Peyer's patch (tissue), 4 donors: ENCODE measurements around the gene PCBP3. TPM values are rescaled to one million over a fixed set of nuclear protein-coding genes. Genes with fewer than 3 reads are reported as not detected.
"Not testable (repeated sequence)": the region's sequence is repeated elsewhere in the genome, so short reads cannot be mapped to it uniquely, and the experiment has no call there.

ENCODE experiments used
- DNase-seq, 3 donors: peaks; one replicate each; pipeline ENCODE4 v3.0.0-alpha.2; 2017 to 2019
- H3K27ac ChIP-seq, 4 donors: fragments of 200-600 bp; sonication (generic); one replicate each; pipeline ENCODE4 v1.5.1; 2016 to 2019
- H3K27me3 ChIP-seq, 2 donors: fragments of 200-600 bp; sonication (generic); one replicate each; pipeline ENCODE4 v1.5.1; 2019
- H3K36me3 ChIP-seq, 3 donors: fragments of 200-600 bp; sonication (generic); one replicate each; pipeline ENCODE4 v1.5.1; 2016 to 2019
- H3K4me1 ChIP-seq, 4 donors: fragments of 200-600 bp; sonication (generic); one replicate each; pipeline ENCODE4 v1.5.1; 2016 to 2019
- H3K4me3 ChIP-seq, 4 donors: fragments of 200-600 bp; sonication (generic); 1 replicate in 3 of 4; 2 replicates in 1 of 4; pipeline ENCODE4 v1.5.1; 2016 to 2019; ENCODE audit warnings: mild to moderate bottlenecking in 1 of 4
- H3K9me3 ChIP-seq, 4 donors: fragments of 200-600 bp; sonication (generic); one replicate each; pipeline ENCODE4 v1.5.1; 2016 to 2019; ENCODE audit warnings: mild to moderate bottlenecking in 1 of 4
- POLR2A ChIP-seq, 2 donors: fragments of 450-650 bp; IDR thresholded peaks; one replicate each; pipeline ENCODE4 v1.5.1; 2017; ENCODE audit warnings: antibody characterized with exemption in 2 of 2, mild to moderate bottlenecking in 2 of 2, moderate library complexity in 2 of 2
- total RNA-seq, 4 donors: library from RNA; depleted of rRNA; stranded (reverse); fragments of >200 nt; gene quantifications; one replicate each; pipeline ENCODE4 v1.1.0, GENCODE V29; 2016
- TF ChIP-seq, protein P1 (sequence below), 6 experiments: fragments of 450-650 bp in 4 of 6; fragments of 200-600 bp in 2 of 6; sonication (generic) in 1 of 6; IDR thresholded peaks; one replicate each; pipeline ENCODE4 v1.5.1; 2017 to 2019; ENCODE audit warnings: antibody characterized with exemption in 6 of 6, mild to moderate bottlenecking in 3 of 6, moderate library complexity in 1 of 6

The PCBP3 gene
- total RNA-seq, 4 donors from 2014 or later = 1.1 to 6.0 (median 4.4) TPM; not detected in 1

DNA sequence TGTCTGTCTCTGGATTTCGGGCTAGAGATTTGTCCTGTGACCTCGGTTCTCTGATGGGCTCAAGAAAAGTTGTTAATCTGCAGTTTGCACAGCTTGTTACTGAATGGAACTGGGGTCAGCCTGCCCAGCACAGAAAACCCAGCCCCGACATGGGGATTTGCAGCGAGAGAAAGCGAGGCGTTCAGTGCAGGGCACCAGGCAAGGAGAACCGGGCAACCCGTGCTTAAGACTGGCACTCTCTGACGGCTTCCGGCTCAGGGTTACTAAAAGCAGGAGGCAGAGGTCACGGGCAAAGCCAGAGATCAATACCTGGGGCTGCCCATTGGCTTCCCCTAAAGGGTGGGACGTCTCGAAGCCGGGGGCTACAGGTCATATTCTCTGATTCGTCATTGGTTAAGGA, 308.2 kb downstream of the PCBP3 start:
- H3K27ac ChIP-seq = no peak overlapping the region
- TF ChIP-seq, protein P1, sequence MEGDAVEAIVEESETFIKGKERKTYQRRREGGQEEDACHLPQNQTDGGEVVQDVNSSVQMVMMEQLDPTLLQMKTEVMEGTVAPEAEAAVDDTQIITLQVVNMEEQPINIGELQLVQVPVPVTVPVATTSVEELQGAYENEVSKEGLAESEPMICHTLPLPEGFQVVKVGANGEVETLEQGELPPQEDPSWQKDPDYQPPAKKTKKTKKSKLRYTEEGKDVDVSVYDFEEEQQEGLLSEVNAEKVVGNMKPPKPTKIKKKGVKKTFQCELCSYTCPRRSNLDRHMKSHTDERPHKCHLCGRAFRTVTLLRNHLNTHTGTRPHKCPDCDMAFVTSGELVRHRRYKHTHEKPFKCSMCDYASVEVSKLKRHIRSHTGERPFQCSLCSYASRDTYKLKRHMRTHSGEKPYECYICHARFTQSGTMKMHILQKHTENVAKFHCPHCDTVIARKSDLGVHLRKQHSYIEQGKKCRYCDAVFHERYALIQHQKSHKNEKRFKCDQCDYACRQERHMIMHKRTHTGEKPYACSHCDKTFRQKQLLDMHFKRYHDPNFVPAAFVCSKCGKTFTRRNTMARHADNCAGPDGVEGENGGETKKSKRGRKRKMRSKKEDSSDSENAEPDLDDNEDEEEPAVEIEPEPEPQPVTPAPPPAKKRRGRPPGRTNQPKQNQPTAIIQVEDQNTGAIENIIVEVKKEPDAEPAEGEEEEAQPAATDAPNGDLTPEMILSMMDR (IDR thresholded peaks at IDR 0.05) = no peak
- no peak for TF ChIP-seq POLR2A (IDR thresholded peaks at IDR 0.05)

DNA sequence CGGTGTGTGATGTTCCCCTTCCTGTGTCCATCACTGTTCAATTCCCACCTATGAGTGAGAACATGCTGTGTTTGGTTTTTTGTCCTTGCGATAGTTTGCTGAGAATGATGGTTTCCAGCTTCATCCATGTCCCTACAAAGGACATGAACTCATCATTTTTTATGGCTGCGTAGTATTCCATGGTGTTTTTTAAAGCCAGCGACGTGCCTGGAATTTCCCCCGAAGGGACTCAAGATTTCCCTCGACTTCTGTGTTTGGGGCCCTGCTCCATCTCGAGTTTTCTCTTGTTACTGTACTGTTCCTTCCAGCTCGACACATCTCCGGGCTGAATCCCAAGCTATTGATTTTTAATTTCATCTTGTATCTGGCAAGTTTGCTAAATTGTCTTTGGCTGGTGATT, 309.0 kb downstream of the PCBP3 start:
- H3K27me3 ChIP-seq, DNase-seq, H3K4me3 ChIP-seq, H3K4me1 ChIP-seq, H3K9me3 ChIP-seq, H3K36me3 ChIP-seq: not testable (repeated sequence)
- peak overlapping the region in 1 of 4 donors; percentile 41 for H3K27ac ChIP-seq

More for the DNA sequence above, 308.2 kb downstream of the PCBP3 start:
- no peaks in the 10 kb centered on the region for H3K27me3 ChIP-seq
- no peaks in the 10 kb centered on the region for H3K4me1 ChIP-seq
- no peaks in the 10 kb centered on the region for H3K36me3 ChIP-seq
- no peaks in the 10 kb centered on the region for H3K9me3 ChIP-seq
- H3K4me3 ChIP-seq = no peak overlapping the region
- no peak for DNase-seq

DNA sequence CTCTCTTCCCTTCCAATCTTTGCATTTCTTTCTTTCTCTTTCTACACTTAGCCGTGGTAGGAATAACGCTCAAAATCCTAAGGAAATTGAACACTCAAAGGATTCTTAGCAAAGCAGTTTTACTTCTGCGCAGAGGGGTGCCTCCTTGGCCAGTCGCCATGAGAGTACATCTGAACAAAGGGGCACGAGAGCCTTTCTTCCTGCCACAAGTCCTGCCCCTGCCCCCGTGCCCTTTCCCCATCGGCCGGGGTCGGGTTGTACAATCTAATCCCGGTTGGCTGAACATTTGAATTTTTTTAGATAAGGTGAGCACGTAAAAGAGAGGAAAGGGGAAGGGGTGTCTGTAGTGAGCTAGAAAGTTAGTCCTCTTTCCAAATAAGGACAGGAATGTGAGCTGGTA, 309.4 kb downstream of the PCBP3 start:
- no peaks in the 10 kb centered on the region for H3K27me3 ChIP-seq
- H3K27ac ChIP-seq = peak overlapping the region in 1 of 4 donors; percentile 41

DNA sequence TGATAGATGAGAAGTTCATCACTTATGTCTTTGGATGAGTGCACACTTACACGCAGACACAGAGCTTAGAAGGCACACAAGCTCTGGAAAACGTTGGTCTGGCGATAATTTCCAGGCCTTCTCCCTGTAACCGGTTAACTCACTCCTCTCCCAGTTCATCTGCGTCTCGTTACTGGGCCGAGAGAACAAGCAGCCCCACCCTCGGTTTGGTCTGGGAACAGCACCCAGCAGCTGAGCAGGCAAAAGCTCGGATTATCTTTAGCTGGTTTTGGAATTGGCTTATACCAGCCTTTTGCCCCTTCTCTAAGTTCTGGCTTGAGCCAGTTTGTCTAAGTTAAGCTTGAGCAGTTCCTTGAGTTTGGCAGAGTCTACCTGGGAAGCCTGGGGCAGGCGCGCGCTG, 310.7 kb downstream of the PCBP3 start:
- Histone ChIP-seq H3K4me3 (no peak overlapping the region), H3K9me3 (no peaks in the 10 kb centered on the region), H3K4me1 (no peaks in the 10 kb centered on the region), H3K27ac (peak overlapping the region in 1 of 4 donors; percentile 41), H3K27me3 (no peaks in the 10 kb centered on the region), H3K36me3 (no peaks in the 10 kb centered on the region)
- DNase-seq = no peak
- TF ChIP-seq POLR2A (IDR thresholded peaks at IDR 0.05) = no peak
- TF ChIP-seq, protein P1 (IDR thresholded peaks at IDR 0.05) = no peak

More for the DNA sequence above, 309.4 kb downstream of the PCBP3 start:
- Histone ChIP-seq H3K4me3 (no peak overlapping the region), H3K9me3 (no peaks in the 10 kb centered on the region), H3K4me1 (no peaks in the 10 kb centered on the region), H3K36me3 (no peaks in the 10 kb centered on the region)
- no peak for TF ChIP-seq POLR2A (IDR thresholded peaks at IDR 0.05)
- no peak for DNase-seq

DNA sequence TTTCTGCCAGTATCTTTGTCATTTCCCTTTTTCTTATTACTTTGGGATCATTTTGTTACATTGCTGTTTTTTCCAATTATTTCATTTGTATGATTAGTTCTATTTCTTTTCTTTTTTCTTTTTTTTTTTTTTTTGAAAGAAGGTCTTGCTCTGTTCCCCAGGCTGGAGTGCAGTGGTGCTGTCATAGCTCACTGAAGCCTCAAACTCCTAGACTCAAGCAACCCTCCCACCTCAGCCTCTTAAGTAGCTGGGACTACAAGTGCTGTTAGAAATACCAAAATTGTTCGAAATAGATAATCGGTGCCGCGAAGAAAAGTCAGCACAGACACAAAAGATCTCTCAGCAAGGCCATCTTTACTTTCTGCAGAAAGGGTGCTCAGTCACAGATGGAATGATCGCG, 311.4 kb downstream of the PCBP3 start:
- Histone ChIP-seq H3K27ac (no peak overlapping the region), H3K9me3 (no peaks in the 10 kb centered on the region), H3K4me1 (no peaks in the 10 kb centered on the region), H3K27me3 (no peaks in the 10 kb centered on the region), H3K4me3 (no peak overlapping the region), H3K36me3 (no peaks in the 10 kb centered on the region)
- TF ChIP-seq, protein P1 (IDR thresholded peaks at IDR 0.05) = no peak
- no peak for TF ChIP-seq POLR2A (IDR thresholded peaks at IDR 0.05)
- no peak for DNase-seq

DNA sequence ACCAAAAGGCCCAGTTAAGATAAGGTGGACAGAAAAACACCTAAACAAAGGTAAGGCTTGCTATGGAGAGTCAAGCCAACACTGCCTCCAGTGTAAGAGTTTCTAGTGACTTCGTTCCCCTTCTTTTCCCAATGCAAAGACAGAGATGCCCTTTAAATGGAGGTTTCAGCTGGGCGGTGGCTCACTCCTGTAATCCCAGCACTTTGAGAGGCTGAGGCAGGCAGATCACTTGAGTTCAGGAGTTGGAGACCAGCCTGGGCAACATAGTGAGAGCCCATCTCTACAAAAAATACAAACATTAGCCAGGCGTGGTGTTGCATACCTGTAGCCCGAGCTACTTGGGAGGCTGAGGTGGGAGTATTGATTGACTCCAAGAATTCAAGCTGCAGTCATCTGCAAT, 314.0 kb downstream of the PCBP3 start:
- no peak overlapping the region for H3K27ac ChIP-seq
- DNase-seq = no peak
- H3K4me1 ChIP-seq = no peaks in the 10 kb centered on the region
- no peak overlapping the region for H3K4me3 ChIP-seq
- H3K9me3 ChIP-seq = peaks cover 0 to 7% (median 0%) of the 10 kb centered on the region in 4 donors
- H3K27me3 ChIP-seq = no peaks in the 10 kb centered on the region
- no peaks in the 10 kb centered on the region for H3K36me3 ChIP-seq
- TF ChIP-seq POLR2A (IDR thresholded peaks at IDR 0.05) = no peak
- TF ChIP-seq, protein P1 (IDR thresholded peaks at IDR 0.05) = no peak

DNA sequence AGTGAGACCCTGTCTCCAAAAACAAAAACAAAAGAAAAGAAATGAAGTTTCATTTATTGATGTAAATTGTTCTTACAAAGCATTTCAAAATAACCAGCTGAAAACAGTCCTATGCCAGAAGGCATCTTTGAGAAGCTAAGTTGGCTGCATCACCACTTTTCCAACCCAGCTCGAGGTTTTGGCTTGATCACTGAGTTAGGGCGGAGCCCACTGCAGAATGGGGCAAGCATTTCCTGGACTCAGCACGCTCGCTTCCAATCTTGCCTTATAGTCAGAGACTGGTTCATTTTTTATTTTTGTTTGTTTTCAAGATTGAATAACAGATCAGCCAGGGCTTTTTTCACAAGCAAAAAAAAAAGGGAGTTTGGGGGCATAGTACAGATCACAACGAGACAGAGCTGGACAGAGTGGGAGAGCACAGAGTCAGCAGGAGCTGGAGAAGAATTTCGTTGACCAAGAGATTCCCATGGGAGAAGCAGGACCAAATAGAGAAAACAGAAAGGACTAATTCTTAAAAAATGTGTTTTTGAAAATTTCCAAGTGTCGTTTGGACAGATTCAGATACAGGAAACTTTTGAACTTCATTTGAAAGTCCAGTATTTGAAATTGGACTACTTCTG, 314.6 kb downstream of the PCBP3 start:
- no peaks in the 10 kb centered on the region for H3K27me3 ChIP-seq
- H3K27ac ChIP-seq = peak overlapping the region in 2 of 4 donors; percentile 46 to 61
- peak in 1 of 3 donors; percentile 51 for DNase-seq
- no peaks in the 10 kb centered on the region for H3K4me1 ChIP-seq
- peaks cover 0 to 7% (median 0%) of the 10 kb centered on the region in 4 donors for H3K9me3 ChIP-seq
- no peak for TF ChIP-seq POLR2A (IDR thresholded peaks at IDR 0.05)
- TF ChIP-seq, protein P1 (IDR thresholded peaks at IDR 0.05) = no peak
- no peaks in the 10 kb centered on the region for H3K36me3 ChIP-seq
- no peak overlapping the region for H3K4me3 ChIP-seq
